Progenitor cell of endocrine pancreas (in vitro differentiated cells): Measurements from ENCODE around the gene TAAR2. TPM values are rescaled to one million over a fixed set of nuclear protein-coding genes. Genes with fewer than 3 reads are reported as not detected.

ENCODE experiments used
- DNase-seq: peaks from one replicate; pipeline ENCODE4 v3.0.0; 2021; ENCODE audit warnings: low spot score; ENCODE audit not compliant: unreplicated experiment
- H3K27ac Mint-ChIP-seq: 2 replicates; pipeline ENCODE4 v1.8.0; 2021; ENCODE audit warnings: mild to moderate bottlenecking, moderate library complexity, mixed read lengths
- H3K27me3 Mint-ChIP-seq: 2 replicates; pipeline ENCODE4 v1.8.0; 2021; ENCODE audit warnings: mixed read lengths
- H3K36me3 Mint-ChIP-seq: 2 replicates; pipeline ENCODE4 v1.8.0; 2022; ENCODE audit warnings: mixed read lengths; ENCODE audit not compliant: insufficient read depth
- H3K4me1 Mint-ChIP-seq: 2 replicates; pipeline ENCODE4 v1.8.0; 2021; ENCODE audit warnings: low read depth, mixed read lengths
- H3K4me3 Mint-ChIP-seq: 2 replicates; pipeline ENCODE4 v1.8.0; 2021; ENCODE audit warnings: low read depth, mild to moderate bottlenecking, moderate library complexity, mixed read lengths
- H3K9me3 Mint-ChIP-seq: 2 replicates; pipeline ENCODE4 v1.8.0; 2021; ENCODE audit warnings: low read depth, mixed read lengths
- total RNA-seq: library from RNA; stranded (reverse); gene quantifications from 2 replicates; pipeline ENCODE4 v1.2.1, GENCODE V29; 2021
- TF ChIP-seq, protein P1 (sequence below): fragments of 200-600 bp; sonication (generic); IDR thresholded peaks from one replicate; pipeline ENCODE4 v1.5.0; 2021; ENCODE audit warnings: antibody characterized with exemption, mild to moderate bottlenecking; ENCODE audit not compliant: unreplicated experiment

The TAAR2 gene
- total RNA-seq, 1 donor from 2014 or later = not detected

DNA sequence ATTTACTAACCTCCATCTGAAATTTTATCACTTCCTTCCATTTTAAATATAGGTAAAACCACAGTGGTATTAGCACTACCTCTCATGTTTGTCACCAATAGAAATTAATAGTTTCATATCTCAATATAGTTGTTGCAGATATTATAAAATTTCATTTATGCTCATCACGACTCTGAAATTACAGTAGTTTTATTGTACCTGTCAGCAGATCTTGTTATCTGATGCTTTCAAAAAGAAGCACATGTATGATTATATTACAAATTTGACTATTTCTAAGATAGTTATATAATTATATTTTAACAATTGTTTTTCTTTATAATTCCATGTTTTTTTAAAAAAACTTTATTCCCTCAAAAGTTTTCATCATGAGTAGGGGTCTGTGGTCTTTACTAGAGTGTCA is 39.4 kb downstream of the TAAR2 start:
- H3K27me3 Mint-ChIP-seq = peaks cover 37% of the 10 kb centered on the region
- no peaks in the 10 kb centered on the region for H3K9me3 Mint-ChIP-seq
- H3K4me1 Mint-ChIP-seq = no peaks in the 10 kb centered on the region
- no peak for DNase-seq
- H3K27ac Mint-ChIP-seq = no peak overlapping the region
- TF ChIP-seq, protein P1, sequence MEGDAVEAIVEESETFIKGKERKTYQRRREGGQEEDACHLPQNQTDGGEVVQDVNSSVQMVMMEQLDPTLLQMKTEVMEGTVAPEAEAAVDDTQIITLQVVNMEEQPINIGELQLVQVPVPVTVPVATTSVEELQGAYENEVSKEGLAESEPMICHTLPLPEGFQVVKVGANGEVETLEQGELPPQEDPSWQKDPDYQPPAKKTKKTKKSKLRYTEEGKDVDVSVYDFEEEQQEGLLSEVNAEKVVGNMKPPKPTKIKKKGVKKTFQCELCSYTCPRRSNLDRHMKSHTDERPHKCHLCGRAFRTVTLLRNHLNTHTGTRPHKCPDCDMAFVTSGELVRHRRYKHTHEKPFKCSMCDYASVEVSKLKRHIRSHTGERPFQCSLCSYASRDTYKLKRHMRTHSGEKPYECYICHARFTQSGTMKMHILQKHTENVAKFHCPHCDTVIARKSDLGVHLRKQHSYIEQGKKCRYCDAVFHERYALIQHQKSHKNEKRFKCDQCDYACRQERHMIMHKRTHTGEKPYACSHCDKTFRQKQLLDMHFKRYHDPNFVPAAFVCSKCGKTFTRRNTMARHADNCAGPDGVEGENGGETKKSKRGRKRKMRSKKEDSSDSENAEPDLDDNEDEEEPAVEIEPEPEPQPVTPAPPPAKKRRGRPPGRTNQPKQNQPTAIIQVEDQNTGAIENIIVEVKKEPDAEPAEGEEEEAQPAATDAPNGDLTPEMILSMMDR = no peak
- H3K36me3 Mint-ChIP-seq = no peaks in the 10 kb centered on the region
- no peak overlapping the region for H3K4me3 Mint-ChIP-seq

DNA sequence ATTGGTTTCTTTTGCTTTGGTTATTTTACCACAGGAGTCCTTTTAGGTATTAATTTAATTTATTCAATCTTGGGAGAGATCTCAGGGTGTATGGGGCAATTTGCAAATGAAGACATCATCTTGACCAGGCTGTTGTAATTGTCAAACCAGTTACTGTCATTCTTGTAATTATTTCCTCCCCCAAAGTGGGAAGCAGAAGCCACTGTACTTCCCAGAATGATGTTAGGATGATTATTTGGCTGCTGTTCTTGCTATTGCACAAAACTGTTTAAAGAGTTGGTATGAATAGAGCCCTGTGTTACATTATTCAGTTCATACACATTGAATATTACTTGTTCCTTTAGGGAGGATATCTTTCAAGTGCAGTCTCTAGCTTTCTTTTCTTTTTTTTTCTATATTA is 52.3 kb downstream of the TAAR2 start:
- TF ChIP-seq, protein P1 = no peak
- Mint-ChIP-seq H3K27ac (no peak overlapping the region), H3K4me3 (no peak overlapping the region)

DNA sequence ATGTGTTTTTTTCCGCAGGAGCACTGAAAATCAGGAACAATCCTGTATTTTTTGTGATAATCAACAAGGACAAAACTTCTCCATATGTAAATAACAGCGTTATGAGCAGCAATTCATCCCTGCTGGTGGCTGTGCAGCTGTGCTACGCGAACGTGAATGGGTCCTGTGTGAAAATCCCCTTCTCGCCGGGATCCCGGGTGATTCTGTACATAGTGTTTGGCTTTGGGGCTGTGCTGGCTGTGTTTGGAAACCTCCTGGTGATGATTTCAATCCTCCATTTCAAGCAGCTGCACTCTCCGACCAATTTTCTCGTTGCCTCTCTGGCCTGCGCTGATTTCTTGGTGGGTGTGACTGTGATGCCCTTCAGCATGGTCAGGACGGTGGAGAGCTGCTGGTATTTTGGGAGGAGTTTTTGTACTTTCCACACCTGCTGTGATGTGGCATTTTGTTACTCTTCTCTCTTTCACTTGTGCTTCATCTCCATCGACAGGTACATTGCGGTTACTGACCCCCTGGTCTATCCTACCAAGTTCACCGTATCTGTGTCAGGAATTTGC is 53.8 kb downstream of the TAAR2 start, which contains the start of gene TAAR6:
Gene TAAR6, plus strand, starts transcription at position 102 of the 557 bp plus-strand sequence. Its CDS starts 0 bp downstream, at position 102.
- TF ChIP-seq, protein P1 = no peak
- DNase-seq = no peak
- Mint-ChIP-seq H3K27ac (no peak within 1 kb of the TSS), H3K36me3 (peaks cover 2% of the 10 kb centered on the region), H3K4me1 (no peaks in the 10 kb centered on the region), H3K4me3 (no peak within 1 kb of the TSS), H3K9me3 (no peaks in the 10 kb centered on the region), H3K27me3 (peaks cover 17% of the 10 kb centered on the region)

More for the DNA sequence above, 52.3 kb downstream of the TAAR2 start:
- Mint-ChIP-seq H3K27me3 (peaks cover 21% of the 10 kb centered on the region), H3K9me3 (no peaks in the 10 kb centered on the region), H3K4me1 (no peaks in the 10 kb centered on the region), H3K36me3 (peaks cover 2% of the 10 kb centered on the region)
- DNase-seq = no peak

DNA sequence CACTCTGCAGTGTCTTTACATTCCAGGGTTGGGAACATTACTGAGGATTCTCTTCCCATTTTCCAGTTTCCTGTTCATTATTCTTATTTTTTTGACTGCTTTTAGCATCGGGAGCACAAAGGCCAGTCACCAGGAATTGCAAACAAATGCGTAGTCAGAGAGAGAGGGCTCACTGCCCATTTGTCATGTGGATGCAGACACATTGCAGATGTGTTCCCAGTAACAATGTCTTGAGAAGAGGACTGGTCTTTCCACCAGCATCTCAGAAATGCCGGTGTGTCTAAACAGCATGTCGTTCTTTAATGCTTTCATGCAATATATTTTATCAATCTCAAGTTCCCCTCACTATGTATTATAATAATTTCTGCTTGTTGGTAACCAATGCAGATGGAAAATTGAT is 54.9 kb downstream of the TAAR2 start:
- no peak for DNase-seq
- TF ChIP-seq, protein P1 = no peak
- no peaks in the 10 kb centered on the region for H3K9me3 Mint-ChIP-seq
- H3K27ac Mint-ChIP-seq = no peak overlapping the region
- no peak overlapping the region for H3K4me3 Mint-ChIP-seq
- peaks cover 2% of the 10 kb centered on the region for H3K36me3 Mint-ChIP-seq
- peaks cover 18% of the 10 kb centered on the region for H3K27me3 Mint-ChIP-seq
- no peaks in the 10 kb centered on the region for H3K4me1 Mint-ChIP-seq

DNA sequence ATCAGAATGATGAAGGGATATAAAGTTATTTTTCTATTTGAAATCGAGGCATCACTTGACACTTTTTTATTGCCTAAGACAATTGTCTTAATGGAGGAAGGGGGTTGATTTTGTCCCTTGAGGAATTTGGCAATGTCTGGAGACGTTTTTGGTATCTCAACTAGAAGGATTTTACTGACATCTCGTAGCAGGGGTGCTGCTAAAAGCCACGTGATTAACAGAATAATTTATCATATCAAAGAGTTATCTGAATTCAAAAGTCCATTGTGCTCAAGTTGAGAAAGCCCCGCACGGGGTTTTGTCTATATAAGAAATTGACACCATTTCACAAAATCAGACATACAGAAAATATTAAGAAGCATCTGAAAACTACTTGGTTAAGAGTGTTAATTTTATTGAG is 55.5 kb downstream of the TAAR2 start:
- Mint-ChIP-seq H3K9me3 (no peaks in the 10 kb centered on the region), H3K36me3 (peaks cover 2% of the 10 kb centered on the region), H3K27me3 (peaks cover 21% of the 10 kb centered on the region), H3K4me1 (no peaks in the 10 kb centered on the region), H3K27ac (no peak overlapping the region), H3K4me3 (no peak overlapping the region)
- DNase-seq = no peak
- TF ChIP-seq, protein P1 = no peak
